Adrenal gland (tissue), 5 donors: Measurements from ENCODE around the gene NUP188.

Source experiments
- POLR2A ChIP-seq, 2 donors: fragments of 450-650 bp; IDR thresholded peaks; one replicate each; pipeline ENCODE4 v1.6.1; 2017; ENCODE audit warnings: antibody characterized with exemption in 2 of 2, mild to moderate bottlenecking in 2 of 2, moderate library complexity in 1 of 2
- TF ChIP-seq, protein P1 (sequence below), 6 experiments: fragments of 450-650 bp in 4 of 6; fragments of 200-600 bp in 2 of 6; sonication (generic) in 1 of 6; IDR thresholded peaks; 1 replicate in 5 of 6; 2 replicates in 1 of 6; pipeline versions ENCODE4 v1.5.1 to v1.8.0; 2016 to 2021; ENCODE audit warnings: antibody characterized with exemption in 6 of 6, mild to moderate bottlenecking in 2 of 6, moderate library complexity in 1 of 6
- donor health status: DM: no; HTN: no; CAD: no.

GRCh38 chr9:128995791-128996190, 48.3 kb downstream of the NUP188 start:
- TF ChIP-seq, protein P1, sequence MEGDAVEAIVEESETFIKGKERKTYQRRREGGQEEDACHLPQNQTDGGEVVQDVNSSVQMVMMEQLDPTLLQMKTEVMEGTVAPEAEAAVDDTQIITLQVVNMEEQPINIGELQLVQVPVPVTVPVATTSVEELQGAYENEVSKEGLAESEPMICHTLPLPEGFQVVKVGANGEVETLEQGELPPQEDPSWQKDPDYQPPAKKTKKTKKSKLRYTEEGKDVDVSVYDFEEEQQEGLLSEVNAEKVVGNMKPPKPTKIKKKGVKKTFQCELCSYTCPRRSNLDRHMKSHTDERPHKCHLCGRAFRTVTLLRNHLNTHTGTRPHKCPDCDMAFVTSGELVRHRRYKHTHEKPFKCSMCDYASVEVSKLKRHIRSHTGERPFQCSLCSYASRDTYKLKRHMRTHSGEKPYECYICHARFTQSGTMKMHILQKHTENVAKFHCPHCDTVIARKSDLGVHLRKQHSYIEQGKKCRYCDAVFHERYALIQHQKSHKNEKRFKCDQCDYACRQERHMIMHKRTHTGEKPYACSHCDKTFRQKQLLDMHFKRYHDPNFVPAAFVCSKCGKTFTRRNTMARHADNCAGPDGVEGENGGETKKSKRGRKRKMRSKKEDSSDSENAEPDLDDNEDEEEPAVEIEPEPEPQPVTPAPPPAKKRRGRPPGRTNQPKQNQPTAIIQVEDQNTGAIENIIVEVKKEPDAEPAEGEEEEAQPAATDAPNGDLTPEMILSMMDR (IDR thresholded peaks at IDR 0.05), result no peak
- TF ChIP-seq POLR2A (IDR thresholded peaks at IDR 0.05), result no peak
